NCI-H69 (cell line): ENCODE data around the gene CACNA2D1.

Source experiments
- DNase-seq: peaks from one replicate; lab custom pipeline; 2025; lab: John Stamatoyannopoulos, UW

Gene CACNA2D1

GRCh38 chr7:81986723-81987470 is 456.7 kb downstream of the CACNA2D1 start:
- no peak for DNase-seq

DNA sequence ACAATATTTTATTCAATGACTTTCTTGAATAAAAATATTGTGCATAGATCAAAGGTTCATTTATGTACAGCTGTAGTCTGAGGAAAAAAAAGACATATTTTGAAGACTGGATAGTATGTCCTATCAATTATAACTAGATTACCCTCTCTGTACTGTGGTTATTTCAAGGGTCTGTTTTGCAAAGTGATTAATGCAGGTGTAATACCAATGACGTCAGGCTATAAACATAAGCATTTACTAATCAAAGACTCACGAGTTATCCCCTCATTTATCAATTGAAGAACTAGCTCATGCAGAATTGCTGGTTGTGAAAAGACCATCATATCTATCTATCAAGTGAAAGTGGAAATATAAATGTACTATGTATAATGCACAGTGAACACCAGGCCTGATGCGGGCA is 460.2 kb downstream of the CACNA2D1 start:
- DNase-seq, result no peak

DNA sequence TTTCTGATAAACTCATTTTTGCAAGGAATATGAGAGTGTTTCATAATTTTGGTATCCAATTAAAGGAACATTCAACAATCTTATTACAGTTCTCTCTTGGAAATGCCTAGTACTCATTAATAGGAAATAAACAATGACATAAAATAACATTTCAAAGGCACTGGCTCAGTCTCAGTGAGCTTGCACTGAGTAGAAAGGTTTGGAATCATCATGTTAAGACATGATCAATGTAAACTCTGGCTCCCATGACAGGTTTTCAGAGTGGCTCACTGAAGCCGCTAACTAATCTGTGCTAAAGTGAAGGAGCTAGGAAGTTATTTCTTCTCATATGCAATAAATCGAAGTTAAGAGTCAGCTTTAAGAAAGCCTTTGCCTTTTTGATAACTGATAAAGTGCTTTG is 470.5 kb downstream of the CACNA2D1 start:
- DNase-seq, result no peak

DNA sequence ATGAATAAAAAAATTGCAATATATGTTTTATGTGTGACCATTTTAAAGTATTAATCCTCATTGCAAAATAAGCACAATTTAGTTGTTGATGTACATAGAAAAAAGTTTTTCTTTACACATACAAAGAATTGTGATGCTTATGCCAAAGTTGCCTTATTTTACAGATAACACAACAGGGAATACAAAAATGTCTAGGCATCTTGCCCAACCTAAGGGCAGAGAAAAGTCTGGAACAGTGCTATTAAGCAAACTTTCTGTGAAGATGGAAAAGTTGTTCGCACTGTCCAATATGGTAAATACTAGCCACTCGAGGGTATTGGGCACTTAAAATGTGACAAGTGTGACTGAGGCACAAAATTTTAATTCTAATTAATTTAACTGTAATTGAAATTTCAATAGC is 483.6 kb downstream of the CACNA2D1 start:
- no peak for DNase-seq

DNA sequence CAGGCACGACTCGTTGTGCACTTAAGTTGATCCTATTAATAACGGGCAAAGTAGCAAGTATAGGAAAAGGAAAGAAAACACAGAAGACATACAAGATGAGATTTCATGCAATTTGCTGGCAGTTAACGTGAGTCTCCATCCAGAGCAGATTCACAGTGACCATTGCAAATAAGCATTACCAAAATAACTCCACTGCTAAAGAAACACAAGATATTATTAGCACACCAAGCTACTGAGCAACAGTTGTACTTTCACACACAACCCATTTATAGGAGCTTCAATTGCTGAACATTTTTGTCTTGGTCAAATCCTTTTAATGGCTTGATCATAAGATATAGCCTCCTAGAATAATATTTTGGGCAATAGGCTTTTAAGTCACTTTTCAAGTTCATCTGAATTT is 486.1 kb downstream of the CACNA2D1 start:
- no peak for DNase-seq

- DNase-seq, result peak; percentile 59
Measured at GRCh38 chr7:81956520-81956919, 487.1 kb downstream of the CACNA2D1 start.

DNA sequence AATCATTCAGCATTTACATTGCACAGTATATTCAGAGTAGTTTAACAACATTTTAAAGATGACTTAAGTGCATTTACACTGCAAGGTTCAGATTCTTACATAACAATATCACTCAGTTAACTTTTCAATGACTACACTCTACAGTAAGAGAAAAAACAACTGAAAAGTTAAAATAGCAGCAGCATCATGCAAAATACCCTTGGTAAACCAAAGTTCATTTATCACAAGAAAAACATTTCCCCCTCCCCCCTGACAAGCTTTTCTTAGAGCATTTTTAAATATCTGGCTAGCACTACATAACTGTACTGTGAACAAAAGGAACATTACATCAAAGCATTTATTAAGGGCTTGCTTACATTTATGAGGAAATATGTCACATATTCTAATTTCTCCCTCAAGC is 494.3 kb downstream of the CACNA2D1 start:
- DNase-seq, result no peak

DNA sequence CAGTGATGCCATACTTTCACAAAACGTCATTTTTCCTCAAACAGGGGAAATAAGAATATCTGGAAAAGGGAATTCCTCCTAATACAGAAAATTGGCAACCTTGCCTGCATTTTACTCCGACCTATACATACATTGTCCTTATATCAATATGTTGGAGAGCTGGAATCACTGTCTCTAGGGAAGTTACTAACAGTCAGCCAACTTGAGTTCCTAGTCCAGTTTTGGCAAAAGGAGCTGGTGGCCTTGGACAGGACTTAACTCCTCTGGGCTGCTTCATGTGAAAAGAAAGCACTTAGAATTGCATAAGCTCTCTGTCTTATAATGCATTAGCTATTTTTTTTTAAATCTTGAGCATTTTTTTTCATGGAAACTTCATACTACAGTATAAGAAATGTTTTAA is 499.5 kb downstream of the CACNA2D1 start:
- peak; percentile 30 for DNase-seq

- DNase-seq, result peak; percentile 45
Measured at GRCh38 chr7:81937091-81937490, 506.5 kb downstream of the CACNA2D1 start.

GRCh38 chr7:81934596-81935301 is 508.8 kb downstream of the CACNA2D1 start:
- no peak for DNase-seq

DNA sequence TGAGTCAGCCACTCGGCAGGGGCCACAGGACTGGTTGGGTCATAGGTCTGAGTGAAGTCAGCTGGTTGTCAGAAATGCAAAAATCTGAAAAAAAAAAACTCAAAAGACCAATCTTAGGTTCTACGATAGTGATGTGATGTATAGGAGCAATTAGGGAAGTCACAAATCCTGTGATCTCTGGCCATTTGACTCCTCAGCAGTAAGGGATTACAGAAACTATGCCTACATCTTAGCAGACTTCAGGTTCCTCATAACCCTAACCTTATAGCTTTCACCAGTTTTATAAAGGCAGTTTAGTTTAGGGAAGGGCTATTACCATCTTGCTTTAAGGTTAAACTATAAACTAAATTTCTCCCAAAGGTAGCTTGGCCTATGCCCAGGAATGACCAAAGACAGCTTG is 510.6 kb downstream of the CACNA2D1 start:
- DNase-seq, result no peak

GRCh38 chr7:81929386-81929785 is 514.2 kb downstream of the CACNA2D1 start:
- no peak for DNase-seq

DNA sequence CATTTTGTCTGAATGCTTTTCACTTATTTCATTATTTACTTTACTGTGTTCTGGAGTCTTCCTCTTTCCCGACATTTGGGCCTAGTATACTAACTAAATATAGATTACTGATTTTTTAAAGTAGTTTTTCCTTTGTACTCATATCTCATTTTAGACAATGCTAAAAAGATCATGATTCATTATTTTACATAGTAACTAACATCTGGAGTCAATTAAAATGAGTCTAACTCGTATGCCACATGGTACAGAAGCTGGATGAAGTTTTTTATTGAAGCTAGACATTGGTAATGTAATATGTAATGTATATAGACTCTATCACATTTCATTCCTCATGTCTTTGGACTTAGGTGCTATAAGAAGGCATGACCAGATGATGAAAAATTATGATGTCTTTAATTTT is 517.4 kb downstream of the CACNA2D1 start:
- no peak for DNase-seq

GRCh38 chr7:81925530-81925929 is 518.0 kb downstream of the CACNA2D1 start:
- no peak for DNase-seq

DNA sequence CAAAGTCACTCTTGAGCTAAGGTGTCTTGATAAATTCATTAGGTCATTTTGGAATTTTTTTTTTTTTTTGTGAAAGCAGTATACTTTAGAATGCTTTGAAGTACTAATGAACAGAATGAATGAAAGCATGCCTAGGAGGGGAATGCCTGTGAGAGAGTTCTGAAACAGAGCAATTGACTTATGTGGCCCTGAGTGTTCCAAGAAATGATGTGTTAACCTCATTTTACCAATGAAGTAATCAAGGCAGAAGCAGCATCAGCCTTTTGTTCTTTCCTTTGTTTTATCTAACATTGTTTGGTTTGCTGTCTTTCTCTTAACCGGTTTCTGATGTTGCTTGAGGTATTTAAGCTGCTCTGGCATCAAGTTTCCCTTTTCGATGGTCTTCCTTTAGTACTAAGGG is 519.1 kb downstream of the CACNA2D1 start:
- no peak for DNase-seq

- DNase-seq, result no peak
Measured at GRCh38 chr7:81919494-81919893, 524.1 kb downstream of the CACNA2D1 start.

GRCh38 chr7:81908220-81908619 is 535.4 kb downstream of the CACNA2D1 start:
- no peak for DNase-seq

DNA sequence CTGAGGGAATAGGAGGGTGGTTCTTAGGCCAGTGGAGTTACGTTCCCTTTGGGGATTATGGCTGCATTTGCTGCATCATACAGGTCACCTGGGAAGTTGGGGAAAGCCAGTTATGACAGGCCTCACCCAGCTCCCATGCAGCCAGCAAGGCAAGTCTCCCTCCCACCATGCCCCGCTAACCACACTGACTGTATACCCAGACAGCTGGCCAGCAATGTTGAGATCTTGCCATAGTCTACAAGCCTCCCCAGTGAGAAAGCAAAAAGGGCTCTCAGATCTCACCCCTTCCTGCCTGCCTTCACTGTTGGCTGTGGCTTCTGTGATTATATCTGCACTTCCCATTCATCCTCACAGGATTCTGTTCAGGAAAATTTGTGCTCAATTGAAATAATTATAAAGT is 540.5 kb downstream of the CACNA2D1 start:
- no peak for DNase-seq

DNA sequence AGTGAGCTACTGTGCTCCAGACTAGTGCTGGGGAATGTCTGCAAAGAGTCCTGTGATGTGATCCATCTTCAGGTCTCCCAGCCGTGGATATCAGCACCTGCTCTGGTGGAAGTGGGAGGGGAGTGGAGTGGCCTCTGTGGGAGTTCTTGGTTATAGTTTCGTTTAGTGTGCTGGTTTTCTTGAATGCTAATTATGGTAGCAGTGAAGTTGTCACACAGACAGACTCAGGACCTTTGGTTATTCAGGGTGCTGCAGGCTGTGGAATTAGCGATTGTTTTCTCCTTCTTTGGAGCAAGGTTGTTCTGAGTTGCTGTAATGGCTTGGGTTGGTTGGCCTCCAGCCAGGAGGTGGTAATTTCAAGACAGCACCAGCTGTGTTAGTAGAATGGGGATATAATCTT is 541.0 kb downstream of the CACNA2D1 start:
- DNase-seq, result no peak
